Measurements from ENCODE around the gene FRMD4A. TPM values are rescaled to one million over a fixed set of nuclear protein-coding genes. Genes with fewer than 3 reads are reported as not detected.

FRMD4A gene
- total RNA-seq, 1 experiment from 2014 or later = 0.23 TPM

DNA sequence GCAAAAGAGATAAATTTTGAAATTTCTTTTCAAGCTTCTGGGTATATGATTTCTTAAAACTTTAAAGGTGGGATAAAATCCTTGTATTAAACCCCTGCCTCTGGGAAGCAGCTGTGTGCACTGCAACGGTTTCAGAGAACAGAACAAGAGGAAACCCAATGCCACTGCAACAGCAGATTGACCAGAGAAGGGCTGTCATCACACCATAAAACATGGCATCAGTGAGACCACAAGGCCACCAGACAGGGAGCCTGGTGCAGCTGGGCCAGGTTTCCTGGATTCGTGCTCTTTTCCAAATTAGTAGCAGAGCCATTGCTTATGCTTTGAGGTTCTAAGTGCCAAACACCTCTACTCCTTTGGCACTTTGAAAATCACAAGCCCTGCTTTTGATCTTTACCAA is 591.5 kb downstream of the FRMD4A start:
- Mint-ChIP-seq H3K36me3 (ENCODE audit: insufficient read depth, unreplicated experiment) (no peaks in the 10 kb centered on the region), H3K4me1 (ENCODE audit: insufficient read depth, unreplicated experiment) (no peaks in the 10 kb centered on the region), H3K9me3 (ENCODE audit: unreplicated experiment) (no peaks in the 10 kb centered on the region), H3K27ac (ENCODE audit: low read depth, unreplicated experiment) (no peak overlapping the region), H3K4me3 (ENCODE audit: unreplicated experiment) (no peak overlapping the region), H3K27me3 (ENCODE audit: insufficient read depth, unreplicated experiment) (no peaks in the 10 kb centered on the region)
- DNase-seq (ENCODE audit: unreplicated experiment) = no peak
- BruUV-seq (replicated peaks) = no TSS peak
- ChIA-PET POLR2A (interaction anchor here (0.9 kb wide), 1 partner anchor 11 kb away, joined by 3 read pairs; no protein-coding TSS in a partner anchor), CTCF (no interaction called here)
- intact Hi-C loops (cut with micrococcal nuclease) = no loop called here
- TF ChIP-seq, protein P1, sequence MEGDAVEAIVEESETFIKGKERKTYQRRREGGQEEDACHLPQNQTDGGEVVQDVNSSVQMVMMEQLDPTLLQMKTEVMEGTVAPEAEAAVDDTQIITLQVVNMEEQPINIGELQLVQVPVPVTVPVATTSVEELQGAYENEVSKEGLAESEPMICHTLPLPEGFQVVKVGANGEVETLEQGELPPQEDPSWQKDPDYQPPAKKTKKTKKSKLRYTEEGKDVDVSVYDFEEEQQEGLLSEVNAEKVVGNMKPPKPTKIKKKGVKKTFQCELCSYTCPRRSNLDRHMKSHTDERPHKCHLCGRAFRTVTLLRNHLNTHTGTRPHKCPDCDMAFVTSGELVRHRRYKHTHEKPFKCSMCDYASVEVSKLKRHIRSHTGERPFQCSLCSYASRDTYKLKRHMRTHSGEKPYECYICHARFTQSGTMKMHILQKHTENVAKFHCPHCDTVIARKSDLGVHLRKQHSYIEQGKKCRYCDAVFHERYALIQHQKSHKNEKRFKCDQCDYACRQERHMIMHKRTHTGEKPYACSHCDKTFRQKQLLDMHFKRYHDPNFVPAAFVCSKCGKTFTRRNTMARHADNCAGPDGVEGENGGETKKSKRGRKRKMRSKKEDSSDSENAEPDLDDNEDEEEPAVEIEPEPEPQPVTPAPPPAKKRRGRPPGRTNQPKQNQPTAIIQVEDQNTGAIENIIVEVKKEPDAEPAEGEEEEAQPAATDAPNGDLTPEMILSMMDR (IDR thresholded peaks at IDR 0.05; ENCODE audit: unreplicated experiment) = no peak

DNA sequence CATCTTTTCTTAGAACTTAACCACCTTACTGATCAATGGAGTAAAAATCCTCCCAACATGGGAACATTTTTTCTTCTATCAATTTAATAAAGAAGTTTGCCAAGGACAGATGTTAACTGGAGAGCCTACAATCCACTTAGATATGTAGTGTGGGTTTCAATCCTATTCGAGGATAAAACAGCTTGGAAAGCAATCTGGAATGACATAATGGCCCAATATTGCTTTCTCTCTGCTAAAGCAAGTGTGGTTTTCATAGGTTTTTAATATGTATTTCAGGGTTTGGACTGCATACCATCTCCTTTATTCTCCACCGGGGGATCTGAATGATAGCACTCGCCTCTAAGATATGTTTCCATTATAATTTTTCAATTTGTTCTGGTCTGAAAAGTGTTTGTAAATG is 594.2 kb downstream of the FRMD4A start:
- ChIA-PET POLR2A (interaction anchor here (1.0 kb wide), 1 partner anchor 15 kb away, joined by 4 read pairs; no protein-coding TSS in a partner anchor), CTCF (no interaction called here)
- H3K27ac Mint-ChIP-seq (ENCODE audit: low read depth, unreplicated experiment) = no peak overlapping the region
- H3K9me3 Mint-ChIP-seq (ENCODE audit: unreplicated experiment) = no peaks in the 10 kb centered on the region
- H3K4me3 Mint-ChIP-seq (ENCODE audit: unreplicated experiment) = no peak overlapping the region
- BruUV-seq (replicated peaks) = no TSS peak
- intact Hi-C loops (cut with micrococcal nuclease) = no loop called here
- H3K4me1 Mint-ChIP-seq (ENCODE audit: insufficient read depth, unreplicated experiment) = no peaks in the 10 kb centered on the region
- H3K36me3 Mint-ChIP-seq (ENCODE audit: insufficient read depth, unreplicated experiment) = no peaks in the 10 kb centered on the region
- TF ChIP-seq, protein P1 (IDR thresholded peaks at IDR 0.05; ENCODE audit: unreplicated experiment) = no peak
- H3K27me3 Mint-ChIP-seq (ENCODE audit: insufficient read depth, unreplicated experiment) = no peaks in the 10 kb centered on the region
- no peak for DNase-seq (ENCODE audit: unreplicated experiment)

DNA sequence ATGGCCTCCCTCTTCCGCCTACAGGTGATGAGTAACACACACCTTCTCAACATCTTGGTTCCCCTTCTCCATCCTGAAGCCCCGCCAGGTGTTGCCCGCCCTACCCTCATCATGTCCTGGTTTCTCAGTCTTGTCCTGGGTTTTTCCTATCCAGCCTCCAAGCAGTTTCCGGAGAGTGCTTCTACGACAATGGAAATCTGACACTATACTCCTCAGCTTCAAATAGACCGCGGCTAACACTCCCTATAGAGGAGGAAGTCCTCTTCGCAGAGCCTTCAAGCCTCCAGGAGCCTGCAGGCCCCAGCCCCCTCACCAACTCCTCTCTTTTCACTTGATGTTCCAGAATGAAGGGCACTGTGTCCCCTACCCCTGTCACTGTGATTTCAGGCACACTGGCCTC is 596.6 kb downstream of the FRMD4A start:
- intact Hi-C loops (cut with micrococcal nuclease) = no loop called here
- H3K4me1 Mint-ChIP-seq (ENCODE audit: insufficient read depth, unreplicated experiment) = no peaks in the 10 kb centered on the region
- ChIA-PET POLR2A (interaction anchor here (0.5 kb wide), 1 partner anchor 724 kb away, joined by 4 read pairs; no protein-coding TSS in a partner anchor), CTCF (no interaction called here)
- H3K27me3 Mint-ChIP-seq (ENCODE audit: insufficient read depth, unreplicated experiment) = no peaks in the 10 kb centered on the region
- H3K27ac Mint-ChIP-seq (ENCODE audit: low read depth, unreplicated experiment) = no peak overlapping the region
- H3K9me3 Mint-ChIP-seq (ENCODE audit: unreplicated experiment) = no peaks in the 10 kb centered on the region
- no peak for DNase-seq (ENCODE audit: unreplicated experiment)
- BruUV-seq (replicated peaks) = no TSS peak
- TF ChIP-seq, protein P1 (IDR thresholded peaks at IDR 0.05; ENCODE audit: unreplicated experiment) = no peak
- no peaks in the 10 kb centered on the region for H3K36me3 Mint-ChIP-seq (ENCODE audit: insufficient read depth, unreplicated experiment)
- H3K4me3 Mint-ChIP-seq (ENCODE audit: unreplicated experiment) = no peak overlapping the region

DNA sequence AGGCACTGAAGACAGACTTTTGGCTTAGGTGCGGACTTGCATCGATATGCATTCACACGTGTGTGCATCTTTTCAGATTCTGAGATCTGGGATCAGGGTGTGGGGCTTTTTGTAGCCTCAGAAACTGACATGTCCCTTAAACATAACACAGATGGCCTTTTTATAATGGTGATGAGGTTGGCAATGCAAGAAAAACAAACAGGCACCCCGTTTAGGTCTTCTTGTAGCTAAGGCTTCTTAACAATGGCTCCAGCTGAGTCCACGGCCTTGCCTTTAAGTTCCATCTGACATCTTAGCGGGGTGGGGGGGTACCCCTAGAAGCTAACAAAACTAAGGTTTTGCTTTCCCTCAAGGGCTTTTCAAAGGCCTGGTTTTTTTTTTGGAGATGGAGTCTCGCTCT is 597.7 kb downstream of the FRMD4A start:
- DNase-seq (ENCODE audit: unreplicated experiment) = no peak
- ChIA-PET POLR2A (interaction anchor here (0.7 kb wide), 1 partner anchor 15 kb away, joined by 3 read pairs; no protein-coding TSS in a partner anchor), CTCF (interaction anchor here (0.7 kb wide), 1 partner anchor 10 kb away, joined by 3 read pairs; no protein-coding TSS in a partner anchor)
- Mint-ChIP-seq H3K36me3 (ENCODE audit: insufficient read depth, unreplicated experiment) (no peaks in the 10 kb centered on the region), H3K4me3 (ENCODE audit: unreplicated experiment) (no peak overlapping the region), H3K9me3 (ENCODE audit: unreplicated experiment) (no peaks in the 10 kb centered on the region), H3K27me3 (ENCODE audit: insufficient read depth, unreplicated experiment) (no peaks in the 10 kb centered on the region), H3K4me1 (ENCODE audit: insufficient read depth, unreplicated experiment) (no peaks in the 10 kb centered on the region), H3K27ac (ENCODE audit: low read depth, unreplicated experiment) (no peak overlapping the region)
- no TSS peak for BruUV-seq (replicated peaks)
- TF ChIP-seq, protein P1 (IDR thresholded peaks at IDR 0.05; ENCODE audit: unreplicated experiment) = no peak
- intact Hi-C loops (cut with micrococcal nuclease) = no loop called here

Measured in MCF 10A (cell line).